Pancreas (tissue), 10 donors: ENCODE measurements around the gene IQCN. TPM values are rescaled to one million over a fixed set of nuclear protein-coding genes. Genes with fewer than 3 reads are reported as not detected.

Experiments
- ATAC-seq, 4 donors: fragments of 200-7000 bp; cut with Tn5 transposase; one replicate each; pipeline versions ENCODE4 v1.8.0 to v1.9.1; 2020; ENCODE audit warnings: mild to moderate bottlenecking in 4 of 4, moderate library complexity in 4 of 4
- DNase-seq, 6 donors: peaks; one replicate each; pipeline ENCODE4 v3.0.0-alpha.2; 2020
- FAIRE-seq: peaks from 2 replicates; lab custom pipeline; 2012; peaks lifted over from hg19 to GRCh38; lab: Jason Lieb, UNC
- H3K27ac ChIP-seq, 4 donors: fragments of 200-600 bp; sonication (generic); 1 replicate in 3 of 4; 2 replicates in 1 of 4; pipeline versions ENCODE4 v1.5.0 to v1.8.0; 2020
- H3K27me3 ChIP-seq, 4 donors: fragments of 200-600 bp; one replicate each; pipeline ENCODE4 v1.8.0; 2021
- H3K36me3 ChIP-seq, 3 donors: fragments of 200-600 bp; sonication (generic) in 1 of 3; one replicate each; pipeline versions ENCODE4 v1.5.0 to v1.8.0; 2020 to 2021
- H3K4me1 ChIP-seq, 3 donors: fragments of 200-600 bp; one replicate each; pipeline ENCODE4 v1.8.0; 2021
- H3K4me3 ChIP-seq, 4 donors: fragments of 200-600 bp; sonication (generic) in 2 of 4; one replicate each; pipeline versions ENCODE4 v1.5.0 to v1.8.0; 2020 to 2021
- H3K9me3 ChIP-seq, 4 donors: fragments of 200-600 bp; one replicate each; pipeline ENCODE4 v1.8.0; 2021
- CTCF ChIP-seq, 4 donors: fragments of 200-600 bp; sonication (generic) in 3 of 4; IDR thresholded peaks; one replicate each; pipeline versions ENCODE4 v1.5.0 to v1.8.0; 2021; ENCODE audit warnings: antibody characterized with exemption in 4 of 4
- WGBS, 2 donors: extraction: QIAGEN DNeasy Blood & Tissue Kit; methylation state at CpG; one replicate each; pipeline ENCODE4 v1.1.7; 2013; 5-methylcytosine and 5-hydroxymethylcytosine counted together
- intact Hi-C, 3 donors: fragments of 100-400 bp; cut with DNase I; formaldehyde crosslinking; loops; one replicate each; pipeline versions ENCODE4 v1.11.1 to v1.14.2; 2022
- polyA plus RNA-seq, 2 donors: library from polyadenylated mRNA; stranded (reverse); fragments of 200-250 nt; gene quantifications; one replicate each; pipeline ENCODE4 v1.2.3, GENCODE V29; 2013
- total RNA-seq, 6 donors: library from RNA; stranded (reverse); fragmentation: NEBNext Ultra II Directional in 4 of 6; extraction: Animal tissue kit (Norgen Biotek cat#: 25700) in 4 of 6; gene quantifications; one replicate each; pipeline versions ENCODE4 v1.2.1 to v1.2.4, GENCODE V29; 2021 to 2023
- donor health status: healthy with polysubstance abuse.
- donor health status: DM: no; HTN: no; CAD: no; lungs with moderate emphysema.
- donor health status: DM: no; HTN: no; CAD: no.
- donor health status: control.
- donor health status: control.
- donor health status: Bipolar disorder and iron deficiency.
- donor health status: DM: yes; HTN: yes; CAD: no.
- donor health status: DM: no; HTN: no; CAD: no.
- donor health status: DM: no; HTN: no; CAD: no.
- donor health status: DM: yes; HTN: yes; CAD: no.

IQCN gene
- total and polyA plus RNA-seq, 8 donors: 1.0 to 25.3 (median 3.2) TPM

- Histone ChIP-seq H3K4me1 (peaks cover 0 to 11% (median 7%) of the 10 kb centered on the region in 3 donors), H3K27ac (no peak overlapping the region), H3K36me3 (no peaks in the 10 kb centered on the region), H3K9me3 (no peaks in the 10 kb centered on the region), H3K27me3 (no peaks in the 10 kb centered on the region), H3K4me3 (no peak overlapping the region)
- no peak for DNase-seq
- no peak for FAIRE-seq
- ATAC-seq: no peak
- intact Hi-C loops: no loop called here
- WGBS, 2 donors: 54% methylated on average over 12 of the region's 12 CpGs
- no peak for TF ChIP-seq CTCF (IDR thresholded peaks at IDR 0.05)
These were observed 10.6 kb upstream of the IQCN start for GRCh38 chr19:18284712-18285360.

GRCh38 chr19:18283338-18283737 lies 9.1 kb upstream of the IQCN start:
- intact Hi-C loops: no loop called here
- FAIRE-seq: no peak
- no peak for ATAC-seq
- WGBS, 2 donors: 88 to 93% methylated on average over 5 of the region's 5 CpGs
- no peaks in the 10 kb centered on the region for H3K9me3 ChIP-seq
- peaks cover 0 to 8% (median 2%) of the 10 kb centered on the region in 3 donors for H3K36me3 ChIP-seq
- H3K4me3 ChIP-seq: no peak overlapping the region
- no peaks in the 10 kb centered on the region for H3K27me3 ChIP-seq
- no peak for TF ChIP-seq CTCF (IDR thresholded peaks at IDR 0.05)
- no peak for DNase-seq
- H3K27ac ChIP-seq: peak overlapping the region in 1 of 4 donors; percentile 100
- peaks cover 0 to 18% (median 14%) of the 10 kb centered on the region in 3 donors for H3K4me1 ChIP-seq

GRCh38 chr19:18282788-18283141 lies 8.5 kb upstream of the IQCN start:
- DNase-seq (peak in 1 of 6 donors; percentile 39), ATAC-seq (no peak), FAIRE-seq (no peak)
- no peaks in the 10 kb centered on the region for H3K9me3 ChIP-seq
- peaks cover 0 to 24% (median 17%) of the 10 kb centered on the region in 3 donors for H3K4me1 ChIP-seq
- H3K27me3 ChIP-seq: no peaks in the 10 kb centered on the region
- 60 to 69% methylated on average over 4 of the region's 4 CpGs for WGBS, 2 donors
- H3K36me3 ChIP-seq: peaks cover 2 to 14% (median 2%) of the 10 kb centered on the region in 3 donors
- peak overlapping the region; percentile 97 to 100 (median 100) for H3K27ac ChIP-seq
- intact Hi-C loops: no loop called here
- peak overlapping the region in 2 of 4 donors; percentile 50 for H3K4me3 ChIP-seq
- no peak for TF ChIP-seq CTCF (IDR thresholded peaks at IDR 0.05)

- H3K4me3 ChIP-seq: peak overlapping the region; percentile 15 to 50 (median 44)
- 3 to 4% methylated on average over 24 to 25 of the region's 27 CpGs for WGBS, 2 donors
- ATAC-seq (peak in 3 of 4 donors; percentile 1 to 6 (median 4)), DNase-seq (peak in 3 of 6 donors; percentile 53 to 78 (median 67)), FAIRE-seq (no peak)
- H3K27me3 ChIP-seq: no peaks in the 10 kb centered on the region
- TF ChIP-seq CTCF (IDR thresholded peaks at IDR 0.05): no peak
- H3K36me3 ChIP-seq: peaks cover 2 to 18% (median 2%) of the 10 kb centered on the region in 3 donors
- peak overlapping the region; percentile 97 to 100 (median 100) for H3K27ac ChIP-seq
- intact Hi-C loops: no loop called here
- no peaks in the 10 kb centered on the region for H3K9me3 ChIP-seq
- H3K4me1 ChIP-seq: peaks cover 0 to 30% (median 17%) of the 10 kb centered on the region in 3 donors
These were observed 8.0 kb upstream of the IQCN start for GRCh38 chr19:18282021-18282787.
